GM12874 (cell line): ENCODE results near the gene A2M.

ENCODE experiments used
- CTCF ChIP-seq: IDR thresholded peaks from 2 replicates; pipeline ENCODE4 v1.5.1; 2011; ENCODE audit warnings: low read depth, mild to moderate bottlenecking, control low read depth, low read length, moderate library complexity; ENCODE audit not compliant: insufficient read depth

The A2M gene

GRCh38 chr12:9115731-9116559, at the start of gene A2M:
Gene A2M, minus strand, starts transcription at chr12:9115919. Its CDS starts 70 bp downstream, at chr12:9115849.
- no peak for TF ChIP-seq CTCF

GRCh38 chr12:9163392-9163791, 47.7 kb upstream of the A2M start:
- no peak for TF ChIP-seq CTCF

- no peak for TF ChIP-seq CTCF
Observed at GRCh38 chr12:9156119-9156518, 40.4 kb upstream of the A2M start.

- no peak for TF ChIP-seq CTCF
Observed at GRCh38 chr12:9149372-9149771, 33.7 kb upstream of the A2M start.

- TF ChIP-seq CTCF, result no peak
Observed at GRCh38 chr12:9148926-9149325, 33.2 kb upstream of the A2M start.

- TF ChIP-seq CTCF, result no peak
Observed at GRCh38 chr12:9147461-9147860, 31.7 kb upstream of the A2M start.

GRCh38 chr12:9144730-9145106, 29.0 kb upstream of the A2M start:
- TF ChIP-seq CTCF, result no peak
